Colonic mucosa (tissue), 4 donors: ENCODE data around the gene RBM39. TPM values are rescaled to one million over a fixed set of nuclear protein-coding genes. Genes with fewer than 3 reads are reported as not detected.

ENCODE experiments used
- DNase-seq: peaks from one replicate; pipeline ENCODE4 v3.0.0-alpha.2; 2020
- H3K27ac ChIP-seq: fragments of 200-600 bp; one replicate; pipeline ENCODE4 v1.8.0; 2021
- H3K27me3 ChIP-seq: fragments of 200-600 bp; one replicate; pipeline ENCODE4 v1.8.0; 2021
- H3K36me3 ChIP-seq: fragments of 200-600 bp; one replicate; pipeline ENCODE4 v1.8.0; 2021
- H3K4me1 ChIP-seq: fragments of 200-600 bp; one replicate; pipeline ENCODE4 v1.8.0; 2021; ENCODE audit warnings: mild to moderate bottlenecking
- H3K4me3 ChIP-seq: fragments of 200-600 bp; one replicate; pipeline ENCODE4 v1.8.0; 2021
- H3K9ac ChIP-seq, 2 donors: one replicate each; pipeline ENCODE4 v1.7.0; 2013; ENCODE audit warnings: control low read depth in 2 of 2, low read depth in 2 of 2, low read length in 2 of 2
- H3K9me3 ChIP-seq: fragments of 200-600 bp; one replicate; pipeline ENCODE4 v1.8.0; 2021
- intact Hi-C: fragments of 100-400 bp; cut with DNase I; formaldehyde crosslinking; loops from one replicate; pipeline ENCODE4 v1.14.1; 2022
- total RNA-seq, 2 donors: library from RNA; stranded (reverse); fragmentation: NEBNext Ultra II Directional in 1 of 2; extraction: Animal tissue kit (Norgen Biotek cat#: 25700) in 1 of 2; gene quantifications; one replicate each; pipeline ENCODE4 v1.2.1, GENCODE V29; 2021
- TF ChIP-seq, protein P1 (sequence below): fragments of 200-600 bp; IDR thresholded peaks from one replicate; pipeline ENCODE4 v1.8.0; 2022; ENCODE audit warnings: antibody characterized with exemption, mild to moderate bottlenecking
- donor health status: healthy.
- donor health status: DM: no; HTN: no; CAD: no.
- donor health status: DM: no; HTN: no; CAD: no.

RBM39 gene
- total RNA-seq, 2 donors from 2014 or later: 228 to 248 TPM

DNA sequence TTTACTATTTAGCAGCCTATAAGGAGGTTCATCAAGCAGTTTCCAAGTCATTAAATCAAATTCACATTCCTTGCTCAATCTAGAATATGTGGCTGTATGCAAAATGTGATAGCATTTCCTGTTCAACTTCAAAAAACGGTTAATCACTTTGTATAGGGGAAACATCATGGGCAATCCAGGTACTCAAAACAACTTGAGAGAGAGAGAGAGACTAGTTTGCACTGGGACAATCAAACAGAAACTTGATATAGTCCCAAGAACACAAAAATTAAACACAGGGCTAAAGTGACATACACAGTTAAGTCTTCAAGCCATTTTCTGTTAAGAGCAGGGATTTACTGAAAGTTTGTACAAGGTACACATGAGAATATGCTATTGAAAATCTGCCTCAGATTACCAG, 84.8 kb downstream of the RBM39 start:
- intact Hi-C loops: no loop called here
- no peaks in the 10 kb centered on the region for H3K9me3 ChIP-seq
- no peaks in the 10 kb centered on the region for H3K27me3 ChIP-seq
- no peak for DNase-seq
- no peak overlapping the region for H3K4me3 ChIP-seq
- peaks cover 14% of the 10 kb centered on the region for H3K36me3 ChIP-seq
- no peak overlapping the region for H3K27ac ChIP-seq
- no peak overlapping the region for H3K9ac ChIP-seq
- TF ChIP-seq, protein P1, sequence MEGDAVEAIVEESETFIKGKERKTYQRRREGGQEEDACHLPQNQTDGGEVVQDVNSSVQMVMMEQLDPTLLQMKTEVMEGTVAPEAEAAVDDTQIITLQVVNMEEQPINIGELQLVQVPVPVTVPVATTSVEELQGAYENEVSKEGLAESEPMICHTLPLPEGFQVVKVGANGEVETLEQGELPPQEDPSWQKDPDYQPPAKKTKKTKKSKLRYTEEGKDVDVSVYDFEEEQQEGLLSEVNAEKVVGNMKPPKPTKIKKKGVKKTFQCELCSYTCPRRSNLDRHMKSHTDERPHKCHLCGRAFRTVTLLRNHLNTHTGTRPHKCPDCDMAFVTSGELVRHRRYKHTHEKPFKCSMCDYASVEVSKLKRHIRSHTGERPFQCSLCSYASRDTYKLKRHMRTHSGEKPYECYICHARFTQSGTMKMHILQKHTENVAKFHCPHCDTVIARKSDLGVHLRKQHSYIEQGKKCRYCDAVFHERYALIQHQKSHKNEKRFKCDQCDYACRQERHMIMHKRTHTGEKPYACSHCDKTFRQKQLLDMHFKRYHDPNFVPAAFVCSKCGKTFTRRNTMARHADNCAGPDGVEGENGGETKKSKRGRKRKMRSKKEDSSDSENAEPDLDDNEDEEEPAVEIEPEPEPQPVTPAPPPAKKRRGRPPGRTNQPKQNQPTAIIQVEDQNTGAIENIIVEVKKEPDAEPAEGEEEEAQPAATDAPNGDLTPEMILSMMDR: no peak
- H3K4me1 ChIP-seq: peaks cover 3% of the 10 kb centered on the region

DNA sequence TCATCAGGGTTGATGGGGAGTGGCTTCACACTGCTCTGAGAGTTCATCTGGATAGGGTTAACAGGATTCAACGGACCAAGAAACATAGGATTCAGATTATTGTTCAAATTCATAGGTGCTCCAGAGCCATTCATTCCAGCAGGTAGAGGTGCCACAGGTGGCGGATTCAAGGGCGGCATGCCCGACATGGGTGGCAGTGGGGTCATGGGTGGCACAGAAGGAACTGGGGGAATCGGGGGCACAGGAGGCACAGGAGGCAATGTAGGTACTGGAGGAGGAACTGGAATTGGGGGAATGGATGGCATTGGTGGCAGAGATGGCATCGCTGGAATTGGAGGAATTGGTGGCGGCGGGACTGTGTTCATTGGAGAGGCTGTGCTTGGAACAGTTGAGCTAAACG, 87.6 kb downstream of the RBM39 start:
- Histone ChIP-seq H3K27ac (no peak overlapping the region), H3K27me3 (no peaks in the 10 kb centered on the region), H3K36me3 (peaks cover 14% of the 10 kb centered on the region), H3K9me3 (no peaks in the 10 kb centered on the region), H3K4me1 (no peaks in the 10 kb centered on the region), H3K4me3 (no peak overlapping the region), H3K9ac (no peak overlapping the region)
- intact Hi-C loops: no loop called here
- no peak for DNase-seq
- TF ChIP-seq, protein P1: no peak

DNA sequence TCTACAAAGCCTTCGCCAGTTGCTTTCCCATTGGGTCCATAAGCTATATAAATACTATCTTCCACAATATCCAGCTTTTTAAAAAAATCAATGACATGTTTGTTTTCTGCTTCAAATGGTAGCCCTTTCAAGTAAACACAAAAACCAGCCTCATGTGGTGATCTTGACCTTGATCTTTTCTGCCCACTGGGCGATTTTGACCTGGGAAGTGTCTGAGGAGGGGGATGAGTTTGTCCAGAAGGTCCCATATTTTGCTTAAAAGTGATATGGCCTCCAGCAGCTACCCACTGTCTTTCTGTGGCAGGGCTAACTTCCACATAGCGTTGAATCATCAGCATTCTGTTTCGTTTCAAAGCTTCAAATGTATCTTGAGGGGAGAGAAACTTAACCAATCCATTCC, 88.2 kb downstream of the RBM39 start:
- H3K27ac ChIP-seq: no peak overlapping the region
- TF ChIP-seq, protein P1: no peak
- H3K9ac ChIP-seq: no peak overlapping the region
- H3K9me3 ChIP-seq: no peaks in the 10 kb centered on the region
- intact Hi-C loops: no loop called here
- no peaks in the 10 kb centered on the region for H3K27me3 ChIP-seq
- peaks cover 14% of the 10 kb centered on the region for H3K36me3 ChIP-seq
- no peak overlapping the region for H3K4me3 ChIP-seq
- DNase-seq: no peak
- no peaks in the 10 kb centered on the region for H3K4me1 ChIP-seq

Other genes starting within 250 kb of the RBM39 start
- gene C20orf173, start 212.6 kb downstream of the RBM39 start, total RNA-seq: not detected
- 100 to 1,000 TPM; 233 to 270 TPM for gene ERGIC3, start 200.2 kb downstream of the RBM39 start, total RNA-seq
- 1 to 10 TPM; 5.7 to 8.6 TPM for gene SPAG4, start 126.4 kb downstream of the RBM39 start, total RNA-seq
- 100 to 1,000 TPM; 137 to 152 TPM for gene CPNE1, start 77.4 kb downstream of the RBM39 start, total RNA-seq
- gene RBM12, start 77.4 kb downstream of the RBM39 start, total RNA-seq: 10 to 100 TPM; 63.8 to 74.5 TPM
- 10 to 100 TPM; 42.0 to 45.1 TPM for gene NFS1, start 42.9 kb downstream of the RBM39 start, total RNA-seq
- 100 to 1,000 TPM; 189 to 268 TPM for gene ROMO1, start 42.9 kb downstream of the RBM39 start, total RNA-seq
- 10 to 100 TPM; 25.5 to 27.0 TPM for gene PHF20, start 29.8 kb upstream of the RBM39 start, total RNA-seq
- gene SCAND1, start 212.2 kb upstream of the RBM39 start, total RNA-seq: 100 to 1,000 TPM in 1 of 2 donors, 10 to 100 TPM in 1; 91.3 to 125 TPM
- gene CNBD2, start 226.3 kb upstream of the RBM39 start, total RNA-seq: 1 to 10 TPM; 3.3 to 4.7 TPM